Left ventricle myocardium superior (tissue), 1 donor: ENCODE data around the gene HADHA. TPM values are rescaled to one million over a fixed set of nuclear protein-coding genes. Genes with fewer than 3 reads are reported as not detected.

Experiments used
- ATAC-seq: fragments of 200-7000 bp; cut with Tn5 transposase; one replicate; pipeline ENCODE4 v1.9.1; 2020; ENCODE audit warnings: mild to moderate bottlenecking, moderate library complexity
- DNase-seq: peaks from one replicate; pipeline ENCODE4 v3.0.0-alpha.2; 2020
- intact Hi-C: fragments of 100-400 bp; cut with micrococcal nuclease; formaldehyde crosslinking; loops from one replicate; pipeline ENCODE4 v1.11.0; 2022
- total RNA-seq: library from RNA; stranded (reverse); fragmentation: NEBNext Ultra II Directional; extraction: Animal tissue kit (Norgen Biotek cat#: 25700); gene quantifications from one replicate; pipeline ENCODE4 v1.2.1, GENCODE V29; 2021
- donor health status: DM: no; HTN: yes; CAD: no; lungs with severe emphysema.

HADHA gene
- total RNA-seq, 1 donor from 2014 or later, result 800 TPM

DNA sequence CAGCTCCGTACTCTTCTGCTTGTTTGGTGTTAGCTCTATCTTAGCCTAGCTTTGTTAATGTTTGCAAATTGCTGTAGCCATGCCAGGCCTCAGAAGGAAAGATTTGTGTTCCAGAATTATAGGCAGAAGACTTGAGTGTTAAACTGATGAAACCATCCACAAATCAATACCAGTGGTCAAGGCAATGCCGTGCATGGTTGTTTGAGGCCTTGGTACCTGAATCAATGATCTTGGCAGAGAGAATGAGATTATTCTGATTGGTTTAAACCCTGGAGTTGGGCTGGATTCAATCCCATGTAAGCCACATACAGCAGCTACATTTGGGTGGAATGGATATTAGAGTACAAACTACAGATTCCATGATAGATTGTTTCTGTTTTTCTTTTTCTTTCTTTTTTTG lies 5.2 kb upstream of the HADHA start:
- intact Hi-C loops, result no loop called here
- no peak for DNase-seq
- ATAC-seq, result no peak

GRCh38 chr2:26246818-26247217 lies 2.4 kb upstream of the HADHA start:
- intact Hi-C loops, result no loop called here
- DNase-seq (peak; percentile 63), ATAC-seq (peak; percentile 10)

GRCh38 chr2:26245810-26246209 lies 1.4 kb upstream of the HADHA start:
- intact Hi-C loops, result no loop called here
- DNase-seq (no peak), ATAC-seq (no peak)

GRCh38 chr2:26245231-26245732 lies 850 bp upstream of the HADHA start:
- intact Hi-C loops, result no loop called here
- no peak for DNase-seq
- peak; percentile 24 for ATAC-seq

GRCh38 chr2:26243470-26244308 lies 743 bp downstream of the HADHA start:
- ATAC-seq (no peak), DNase-seq (no peak)
- intact Hi-C loops, result no loop called here

- intact Hi-C loops, result no loop called here
- no peak for DNase-seq
- ATAC-seq, result no peak
Measured at GRCh38 chr2:26241928-26242436, 2.5 kb downstream of the HADHA start.

DNA sequence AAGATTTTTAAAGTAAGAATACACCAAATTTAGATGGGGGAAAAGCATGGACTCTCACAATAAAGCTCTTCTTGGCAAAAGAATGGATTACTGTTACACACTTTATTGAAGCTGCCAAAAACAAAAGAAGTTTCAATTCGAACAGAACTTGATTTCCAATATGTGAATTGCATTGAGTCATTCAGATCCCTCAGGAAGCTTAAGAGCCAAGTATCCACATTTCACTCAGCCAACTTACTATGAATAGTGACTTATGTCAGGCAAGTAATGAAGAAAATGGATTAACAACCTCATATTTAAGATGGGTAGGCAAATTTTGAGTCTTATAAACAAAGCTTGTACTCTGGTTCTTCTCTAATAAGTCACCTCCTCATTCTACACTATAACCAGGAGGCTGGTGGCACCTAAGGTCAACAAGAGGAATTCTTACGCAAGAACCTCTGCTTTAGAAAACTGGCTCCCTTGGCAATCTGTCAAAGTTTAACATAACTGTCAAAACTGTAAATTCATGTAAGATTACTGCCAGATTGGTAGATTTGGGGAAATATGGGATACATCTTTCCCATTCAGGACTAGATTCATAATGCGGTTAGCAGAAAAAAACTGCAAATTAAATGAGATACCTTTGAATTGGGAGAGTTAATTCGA lies 6.0 kb downstream of the HADHA start:
- no peak for DNase-seq
- no peak for ATAC-seq

DNA sequence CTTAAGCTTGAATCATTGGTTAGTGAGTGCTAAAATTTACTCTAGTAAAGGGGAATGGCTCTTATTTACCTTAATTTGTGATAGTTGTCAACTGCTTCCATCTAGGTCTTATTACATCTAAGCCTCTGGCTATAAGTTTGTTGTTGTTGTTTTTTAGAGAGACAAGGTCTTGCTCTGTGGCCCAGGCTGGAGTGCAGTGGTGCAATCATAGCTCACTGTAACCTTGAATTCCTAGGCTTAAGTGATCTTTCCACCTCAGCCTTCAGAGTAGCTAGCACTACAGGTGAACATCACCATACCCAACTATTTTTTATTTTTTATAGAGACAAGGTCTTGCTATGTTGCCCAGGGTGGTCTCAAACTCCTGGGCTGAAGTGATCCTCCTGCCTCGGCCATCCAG lies 6.6 kb downstream of the HADHA start:
- intact Hi-C loops, result no loop called here

More for the DNA sequence above, 6.0 kb downstream of the HADHA start:
- intact Hi-C loops, result no loop called here

GRCh38 chr2:26235089-26235488 lies 9.3 kb downstream of the HADHA start:
- DNase-seq (no peak), ATAC-seq (no peak)
- intact Hi-C loops, result no loop called here

More for the DNA sequence above, 6.6 kb downstream of the HADHA start:
- DNase-seq, result no peak
- ATAC-seq, result no peak

DNA sequence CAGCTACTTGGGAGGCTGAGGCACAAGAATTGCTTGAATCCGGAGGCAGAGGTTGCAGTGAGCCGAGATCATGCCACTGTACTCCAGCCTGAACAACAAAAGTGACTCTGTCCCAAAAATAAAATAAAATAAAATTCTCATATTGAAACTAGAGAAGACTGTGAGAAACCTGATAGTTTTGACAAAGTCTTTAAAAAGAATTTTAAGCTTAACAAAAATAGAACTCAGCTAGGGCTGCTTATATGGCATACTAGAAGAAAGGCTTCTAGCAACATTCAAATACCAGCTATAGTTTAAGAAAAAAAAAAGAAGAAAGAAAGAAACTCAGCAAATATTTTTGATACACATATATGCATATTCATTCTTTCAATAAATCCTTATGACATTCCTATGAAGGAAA lies 13.6 kb downstream of the HADHA start:
- ATAC-seq, result no peak
- intact Hi-C loops, result no loop called here
- no peak for DNase-seq

- DNase-seq, result no peak
- ATAC-seq, result no peak
- intact Hi-C loops, result no loop called here
Measured at GRCh38 chr2:26229595-26229994, 14.8 kb downstream of the HADHA start.

DNA sequence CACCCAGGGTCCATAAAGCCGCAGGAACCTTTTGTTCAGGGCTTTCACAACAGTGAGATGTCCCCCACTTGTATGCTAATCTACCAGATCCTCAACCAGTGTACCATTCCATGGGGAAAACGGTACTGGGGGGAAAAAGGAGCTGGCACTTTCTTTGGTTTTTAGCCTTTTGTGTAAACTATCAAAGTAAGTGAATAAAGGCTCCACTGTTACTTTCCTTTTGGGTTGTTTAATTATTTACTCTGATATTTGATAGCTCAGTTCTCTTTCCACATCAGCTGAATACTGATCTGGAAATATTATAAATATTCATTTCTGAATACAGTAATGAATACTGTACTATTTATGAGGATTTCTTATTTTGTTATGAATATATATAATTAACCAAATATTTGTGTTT lies 20.3 kb downstream of the HADHA start:
- ATAC-seq (no peak), DNase-seq (no peak)
- intact Hi-C loops, result no loop called here

GRCh38 chr2:26223018-26223417 lies 21.4 kb downstream of the HADHA start:
- peak; percentile 14 for ATAC-seq
- DNase-seq, result no peak
- intact Hi-C loops, result no loop called here

DNA sequence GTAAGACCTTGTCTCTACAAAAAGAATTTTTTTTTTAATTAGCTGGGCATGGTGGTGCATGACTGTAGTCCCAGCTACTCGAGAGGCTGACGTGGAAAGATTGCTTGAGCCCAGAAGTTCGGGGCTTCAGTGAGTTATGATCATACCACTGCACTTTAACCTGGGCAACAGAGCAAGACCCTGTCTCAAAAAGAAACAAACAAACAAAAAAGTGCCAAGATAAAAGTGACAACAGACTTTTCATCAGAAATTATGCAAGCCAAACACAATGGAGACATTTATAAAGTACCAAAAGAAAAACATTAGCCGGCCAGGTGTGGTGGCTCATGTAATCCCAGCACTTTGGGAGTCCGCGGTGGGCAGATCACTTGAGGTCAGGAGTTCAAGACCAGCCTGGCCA lies 26.7 kb downstream of the HADHA start:
- intact Hi-C loops, result no loop called here
- ATAC-seq (no peak), DNase-seq (no peak)

DNA sequence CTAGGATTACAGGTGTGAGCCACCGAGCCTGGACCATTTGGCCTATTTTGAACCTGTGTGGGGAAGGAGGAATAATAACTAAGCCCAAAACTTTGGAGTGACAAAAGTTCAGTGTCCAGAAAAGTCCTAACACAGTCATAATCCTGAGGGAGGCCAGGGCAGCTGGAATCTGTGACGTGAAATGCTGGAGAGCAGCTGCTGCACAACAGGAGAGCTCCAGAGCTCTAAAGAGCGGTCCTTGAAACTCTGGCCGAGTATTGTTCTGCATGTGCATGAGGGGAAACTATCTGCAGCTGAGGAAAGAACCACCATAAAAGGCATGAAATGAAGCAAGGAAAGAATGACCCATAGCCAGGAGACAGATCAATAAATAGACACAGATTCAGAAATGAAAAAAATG lies 27.8 kb downstream of the HADHA start:
- DNase-seq, result no peak
- no peak for ATAC-seq
- intact Hi-C loops, result no loop called here

- no peak for ATAC-seq
- no peak for DNase-seq
- intact Hi-C loops, result no loop called here
Measured at GRCh38 chr2:26215833-26216232, 28.6 kb downstream of the HADHA start.

DNA sequence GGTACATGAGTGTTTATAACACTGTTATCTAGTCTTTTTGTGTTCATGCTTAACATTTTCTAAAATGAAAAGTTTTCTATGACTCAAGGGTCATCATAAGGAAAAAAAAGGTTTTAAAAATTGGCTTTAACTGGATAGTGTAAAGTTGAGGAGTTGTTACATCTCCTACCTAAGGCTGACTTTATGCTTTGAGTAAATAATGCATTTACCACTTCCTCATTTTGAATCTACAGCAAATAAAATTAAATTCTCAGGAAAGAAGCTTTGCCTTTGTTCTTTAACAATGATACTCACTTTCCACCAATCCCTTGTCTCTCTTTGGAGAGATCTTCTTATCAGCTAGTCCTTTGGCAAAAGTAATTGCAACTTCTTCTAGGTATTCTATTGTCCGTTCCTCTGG lies 29.7 kb downstream of the HADHA start:
- intact Hi-C loops, result no loop called here
- DNase-seq (no peak), ATAC-seq (no peak)

- no peak for ATAC-seq
- intact Hi-C loops, result no loop called here
Measured at GRCh38 chr2:26212011-26212410, 32.4 kb downstream of the HADHA start.

GRCh38 chr2:26203906-26204305 lies 40.5 kb downstream of the HADHA start:
- ATAC-seq (no peak), DNase-seq (no peak)
- intact Hi-C loops, result no loop called here

More at GRCh38 chr2:26212011-26212410, 32.4 kb downstream of the HADHA start:
- no peak for DNase-seq

DNA sequence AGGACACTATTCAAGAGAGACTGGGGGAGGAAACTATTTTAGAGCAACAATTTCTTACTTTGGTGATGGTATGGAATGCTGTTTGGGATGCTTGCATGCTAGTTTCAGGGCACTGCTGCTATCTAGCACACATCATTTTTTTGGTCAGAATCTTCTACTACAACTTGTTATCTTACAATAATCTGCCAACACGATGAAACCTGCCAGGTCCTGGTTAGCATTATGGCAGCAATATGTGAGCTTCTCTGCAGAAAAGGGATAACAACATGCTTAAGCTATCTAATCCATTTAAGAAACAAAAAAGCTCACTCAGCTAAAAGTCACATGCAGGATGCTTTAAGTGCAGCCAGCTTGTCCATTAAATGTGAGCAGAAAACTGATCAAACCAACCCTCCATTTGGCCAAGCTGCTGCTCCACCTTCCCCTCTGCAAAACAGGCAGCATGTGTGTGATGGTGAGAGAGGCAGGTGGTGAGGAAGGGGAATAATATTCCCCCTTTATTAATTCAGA lies 41.4 kb downstream of the HADHA start:
- intact Hi-C loops, result no loop called here
- ATAC-seq (no peak), DNase-seq (no peak)
